Measurements from ENCODE around the gene PRRX2.

DNA sequence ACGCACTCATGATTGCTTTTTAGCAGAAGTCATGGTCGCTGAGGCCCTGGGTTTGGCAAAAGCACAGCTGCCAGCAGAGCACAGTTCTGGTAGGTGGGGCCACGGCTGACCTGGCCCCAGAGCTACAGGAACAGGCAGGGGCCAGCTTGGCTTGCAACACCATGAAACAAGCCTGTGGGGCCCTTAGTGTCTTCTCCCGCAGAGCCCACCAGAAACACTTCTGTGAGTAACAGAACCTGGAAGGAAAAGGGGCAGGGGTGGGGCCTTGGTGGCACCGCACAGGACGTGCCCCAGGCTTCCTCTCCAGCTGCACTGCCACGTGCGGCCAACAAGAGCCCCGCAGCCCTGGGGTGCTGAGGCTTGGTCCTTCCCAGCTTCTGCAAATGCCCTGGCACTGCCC is 28.3 kb upstream of the PRRX2 start:
- TF ChIP-seq, protein P1, sequence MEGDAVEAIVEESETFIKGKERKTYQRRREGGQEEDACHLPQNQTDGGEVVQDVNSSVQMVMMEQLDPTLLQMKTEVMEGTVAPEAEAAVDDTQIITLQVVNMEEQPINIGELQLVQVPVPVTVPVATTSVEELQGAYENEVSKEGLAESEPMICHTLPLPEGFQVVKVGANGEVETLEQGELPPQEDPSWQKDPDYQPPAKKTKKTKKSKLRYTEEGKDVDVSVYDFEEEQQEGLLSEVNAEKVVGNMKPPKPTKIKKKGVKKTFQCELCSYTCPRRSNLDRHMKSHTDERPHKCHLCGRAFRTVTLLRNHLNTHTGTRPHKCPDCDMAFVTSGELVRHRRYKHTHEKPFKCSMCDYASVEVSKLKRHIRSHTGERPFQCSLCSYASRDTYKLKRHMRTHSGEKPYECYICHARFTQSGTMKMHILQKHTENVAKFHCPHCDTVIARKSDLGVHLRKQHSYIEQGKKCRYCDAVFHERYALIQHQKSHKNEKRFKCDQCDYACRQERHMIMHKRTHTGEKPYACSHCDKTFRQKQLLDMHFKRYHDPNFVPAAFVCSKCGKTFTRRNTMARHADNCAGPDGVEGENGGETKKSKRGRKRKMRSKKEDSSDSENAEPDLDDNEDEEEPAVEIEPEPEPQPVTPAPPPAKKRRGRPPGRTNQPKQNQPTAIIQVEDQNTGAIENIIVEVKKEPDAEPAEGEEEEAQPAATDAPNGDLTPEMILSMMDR (conservative IDR thresholded peaks at IDR 0.05) = no peak
- no peak for TF ChIP-seq ZFX (IDR thresholded peaks at IDR 0.05)
